Progenitor cell of endocrine pancreas (in vitro differentiated cells): Measurements from ENCODE around the gene ETV4. TPM values are rescaled to one million over a fixed set of nuclear protein-coding genes. Genes with fewer than 3 reads are reported as not detected.

ENCODE experiments used
- DNase-seq: peaks from one replicate; pipeline ENCODE4 v3.0.0; 2021; ENCODE audit warnings: low spot score; ENCODE audit not compliant: unreplicated experiment
- H3K27ac Mint-ChIP-seq: 2 replicates; pipeline ENCODE4 v1.8.0; 2021; ENCODE audit warnings: mild to moderate bottlenecking, moderate library complexity, mixed read lengths
- H3K27me3 Mint-ChIP-seq: 2 replicates; pipeline ENCODE4 v1.8.0; 2021; ENCODE audit warnings: mixed read lengths
- H3K36me3 Mint-ChIP-seq: 2 replicates; pipeline ENCODE4 v1.8.0; 2022; ENCODE audit warnings: mixed read lengths; ENCODE audit not compliant: insufficient read depth
- H3K4me1 Mint-ChIP-seq: 2 replicates; pipeline ENCODE4 v1.8.0; 2021; ENCODE audit warnings: low read depth, mixed read lengths
- H3K4me3 Mint-ChIP-seq: 2 replicates; pipeline ENCODE4 v1.8.0; 2021; ENCODE audit warnings: low read depth, mild to moderate bottlenecking, moderate library complexity, mixed read lengths
- H3K9me3 Mint-ChIP-seq: 2 replicates; pipeline ENCODE4 v1.8.0; 2021; ENCODE audit warnings: low read depth, mixed read lengths
- total RNA-seq: library from RNA; stranded (reverse); gene quantifications from 2 replicates; pipeline ENCODE4 v1.2.1, GENCODE V29; 2021
- TF ChIP-seq, protein P1 (sequence below): fragments of 200-600 bp; sonication (generic); IDR thresholded peaks from one replicate; pipeline ENCODE4 v1.5.0; 2021; ENCODE audit warnings: antibody characterized with exemption, mild to moderate bottlenecking; ENCODE audit not compliant: unreplicated experiment

ETV4 gene
- total RNA-seq, 1 donor from 2014 or later, result 84.3 TPM

DNA sequence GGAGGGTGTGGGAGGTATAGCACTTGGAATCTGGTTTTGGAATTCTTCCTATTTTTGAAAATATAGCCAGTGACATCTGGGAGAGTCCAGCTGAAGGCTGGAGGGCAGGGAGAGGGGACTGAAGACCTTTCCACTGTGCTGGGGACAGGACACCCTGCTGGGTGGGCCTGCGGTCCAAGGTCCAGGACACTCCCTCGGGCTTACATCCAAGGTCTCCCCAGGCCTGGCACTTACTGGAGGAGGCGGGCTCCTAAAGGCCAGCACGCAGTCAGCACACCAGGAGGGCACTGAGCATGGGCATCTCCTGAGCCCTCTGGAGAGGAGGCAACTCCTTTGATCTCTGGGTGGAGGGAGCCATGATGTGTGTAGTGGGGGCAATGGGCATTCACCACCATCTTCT is 35.5 kb upstream of the ETV4 start:
- Mint-ChIP-seq H3K4me1 (peaks cover 36% of the 10 kb centered on the region), H3K27ac (no peak overlapping the region)
- TF ChIP-seq, protein P1, sequence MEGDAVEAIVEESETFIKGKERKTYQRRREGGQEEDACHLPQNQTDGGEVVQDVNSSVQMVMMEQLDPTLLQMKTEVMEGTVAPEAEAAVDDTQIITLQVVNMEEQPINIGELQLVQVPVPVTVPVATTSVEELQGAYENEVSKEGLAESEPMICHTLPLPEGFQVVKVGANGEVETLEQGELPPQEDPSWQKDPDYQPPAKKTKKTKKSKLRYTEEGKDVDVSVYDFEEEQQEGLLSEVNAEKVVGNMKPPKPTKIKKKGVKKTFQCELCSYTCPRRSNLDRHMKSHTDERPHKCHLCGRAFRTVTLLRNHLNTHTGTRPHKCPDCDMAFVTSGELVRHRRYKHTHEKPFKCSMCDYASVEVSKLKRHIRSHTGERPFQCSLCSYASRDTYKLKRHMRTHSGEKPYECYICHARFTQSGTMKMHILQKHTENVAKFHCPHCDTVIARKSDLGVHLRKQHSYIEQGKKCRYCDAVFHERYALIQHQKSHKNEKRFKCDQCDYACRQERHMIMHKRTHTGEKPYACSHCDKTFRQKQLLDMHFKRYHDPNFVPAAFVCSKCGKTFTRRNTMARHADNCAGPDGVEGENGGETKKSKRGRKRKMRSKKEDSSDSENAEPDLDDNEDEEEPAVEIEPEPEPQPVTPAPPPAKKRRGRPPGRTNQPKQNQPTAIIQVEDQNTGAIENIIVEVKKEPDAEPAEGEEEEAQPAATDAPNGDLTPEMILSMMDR, result no peak

DNA sequence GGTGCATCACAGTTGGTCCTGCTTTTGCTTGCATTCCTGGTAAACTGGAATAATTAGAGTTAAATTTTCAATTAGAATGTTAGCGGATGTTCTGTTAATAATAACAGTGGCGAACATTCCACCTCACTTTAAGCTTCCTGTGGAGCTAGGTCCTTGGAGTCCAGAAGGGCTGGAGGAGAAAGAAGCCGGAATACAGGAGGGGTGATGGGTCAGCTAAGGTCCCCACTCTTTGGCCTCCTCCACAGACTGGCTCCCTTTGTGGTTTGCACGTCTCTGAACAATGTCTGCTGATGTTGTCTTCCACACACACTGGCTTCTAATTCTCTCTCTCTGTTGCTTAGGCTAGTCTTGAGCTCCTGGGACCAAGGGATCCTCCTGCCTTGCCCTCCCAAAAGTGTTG is 35.0 kb upstream of the ETV4 start:
- Mint-ChIP-seq H3K4me1 (peaks cover 38% of the 10 kb centered on the region), H3K36me3 (no peaks in the 10 kb centered on the region), H3K9me3 (no peaks in the 10 kb centered on the region), H3K27ac (no peak overlapping the region), H3K27me3 (no peaks in the 10 kb centered on the region), H3K4me3 (no peak overlapping the region)
- no peak for DNase-seq
- TF ChIP-seq, protein P1, result no peak

More for the DNA sequence above, 35.5 kb upstream of the ETV4 start:
- H3K4me3 Mint-ChIP-seq, result no peak overlapping the region
- H3K9me3 Mint-ChIP-seq, result no peaks in the 10 kb centered on the region
- DNase-seq, result no peak
- H3K36me3 Mint-ChIP-seq, result no peaks in the 10 kb centered on the region
- no peaks in the 10 kb centered on the region for H3K27me3 Mint-ChIP-seq

DNA sequence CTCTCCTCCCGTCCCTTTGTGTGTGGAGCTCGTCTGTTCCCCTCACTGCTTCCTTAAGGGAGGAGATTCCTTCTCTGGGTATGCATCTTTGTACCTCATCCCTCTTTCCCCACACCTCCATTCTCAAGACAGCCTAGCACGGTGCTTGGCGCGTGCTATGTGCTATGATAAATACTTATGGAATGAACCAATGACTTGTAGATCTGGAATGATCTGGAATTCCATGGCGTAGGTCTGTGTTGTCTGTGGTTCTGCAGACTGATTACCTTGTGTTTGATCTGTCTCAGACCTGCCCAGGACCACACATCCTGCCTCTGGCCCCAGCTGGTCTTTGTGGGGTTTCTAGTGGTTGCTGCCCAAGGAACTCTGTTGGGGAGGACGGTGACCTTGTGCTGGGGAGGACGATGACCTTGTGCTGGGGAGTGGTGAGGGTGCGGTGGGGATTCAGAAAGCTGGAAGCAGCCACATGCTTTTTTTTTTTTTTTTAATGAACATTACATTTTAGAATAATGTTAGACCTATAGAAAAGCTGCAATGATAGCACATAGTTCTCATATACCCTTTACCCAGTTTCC is 33.5 kb upstream of the ETV4 start:
- Mint-ChIP-seq H3K27ac (peak overlapping the region; percentile 85), H3K27me3 (no peaks in the 10 kb centered on the region), H3K4me1 (peaks cover 43% of the 10 kb centered on the region), H3K36me3 (no peaks in the 10 kb centered on the region), H3K9me3 (no peaks in the 10 kb centered on the region), H3K4me3 (no peak overlapping the region)
- DNase-seq, result no peak
- TF ChIP-seq, protein P1, result no peak

DNA sequence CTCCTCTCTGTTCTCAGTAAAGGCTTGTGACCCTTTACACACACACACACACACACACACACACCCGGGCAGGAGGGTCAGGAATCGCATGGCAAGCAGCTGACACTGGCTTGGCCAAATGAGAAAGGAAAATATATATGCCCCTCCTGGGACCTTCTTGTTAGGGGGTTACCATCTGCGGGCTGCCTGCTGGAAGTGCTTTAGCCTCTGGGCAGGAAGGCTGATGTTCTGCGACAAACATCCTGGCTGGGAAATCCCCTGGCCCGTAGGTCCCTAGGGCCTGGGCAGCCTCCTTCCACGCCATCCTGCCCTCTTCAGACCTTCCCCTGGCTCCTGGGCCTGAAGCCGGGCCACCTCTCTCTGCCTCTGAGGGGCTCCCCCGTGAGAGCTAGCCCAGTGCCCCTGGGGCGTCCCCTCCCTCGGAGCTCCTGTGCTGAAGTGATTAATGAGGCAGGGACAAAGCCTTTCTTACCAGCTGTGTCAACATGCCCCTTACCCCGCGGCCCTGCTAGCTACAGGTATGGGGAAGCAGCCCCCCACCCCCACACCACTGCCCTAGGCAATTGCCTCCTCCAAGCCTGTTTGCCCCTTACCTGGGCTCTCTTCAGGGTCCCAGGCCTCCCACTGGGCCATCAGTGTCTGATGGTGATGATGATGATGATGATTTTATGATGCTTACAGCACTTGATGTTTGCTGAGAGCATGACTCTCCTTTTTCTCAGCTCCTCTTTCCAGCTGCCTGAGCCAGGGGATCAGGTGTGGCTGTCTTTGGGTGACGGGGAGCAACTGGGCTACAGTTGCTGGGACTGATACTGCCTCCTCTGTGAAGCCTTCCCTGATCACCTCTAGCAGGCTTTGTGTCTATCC is 32.8 kb upstream of the ETV4 start:
- Mint-ChIP-seq H3K9me3 (no peaks in the 10 kb centered on the region), H3K4me1 (peaks cover 49% of the 10 kb centered on the region), H3K36me3 (no peaks in the 10 kb centered on the region), H3K4me3 (no peak overlapping the region), H3K27me3 (no peaks in the 10 kb centered on the region), H3K27ac (peak overlapping the region; percentile 85)
- DNase-seq, result peak; percentile 45
- TF ChIP-seq, protein P1, result no peak

DNA sequence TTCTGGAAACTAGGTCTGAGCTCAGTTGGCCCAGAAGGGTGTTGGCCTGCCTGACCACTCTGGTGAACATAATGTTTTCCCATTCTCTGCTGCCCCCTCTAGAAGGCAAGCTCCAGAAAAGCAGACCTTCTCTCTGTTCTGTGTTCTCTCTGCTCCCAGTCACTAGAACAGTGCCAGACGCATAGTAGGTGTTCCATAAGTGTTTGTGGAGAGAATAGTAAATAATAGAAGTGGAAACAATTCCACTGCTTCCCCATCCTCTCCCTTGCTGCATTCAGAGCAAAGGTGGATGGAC is 32.2 kb upstream of the ETV4 start:
- no peaks in the 10 kb centered on the region for H3K36me3 Mint-ChIP-seq
- TF ChIP-seq, protein P1, result no peak
- H3K27me3 Mint-ChIP-seq, result no peaks in the 10 kb centered on the region
- DNase-seq, result no peak
- H3K9me3 Mint-ChIP-seq, result no peaks in the 10 kb centered on the region
- no peak overlapping the region for H3K4me3 Mint-ChIP-seq
- H3K27ac Mint-ChIP-seq, result peak overlapping the region; percentile 85
- H3K4me1 Mint-ChIP-seq, result peaks cover 53% of the 10 kb centered on the region
